GM10248 (cell line): Measurements from ENCODE around the gene TBC1D17.

Experiments
- CTCF ChIA-PET: fragments of 300-600 bp; sonication (Branson Sonifier 250); formaldehyde crosslinking; extraction: SDS; loops from one replicate; lab custom pipeline; 2021; ENCODE audit warnings: antibody characterized with exemption; lab: Yijun Ruan, JAX
- POLR2A ChIA-PET: fragments of 350-650 bp; sonication (Branson Sonifier 250); formaldehyde crosslinking; extraction: SDS; loops from one replicate; lab custom pipeline; 2020; ENCODE audit warnings: antibody characterized with exemption; lab: Yijun Ruan, JAX
- DNase-seq: peaks from one replicate; pipeline ENCODE4 v3.0.0; 2012; ENCODE audit errors: extremely low spot score
- CTCF ChIP-seq: IDR thresholded peaks from 2 replicates; pipeline ENCODE4 v1.5.1; 2012; ENCODE audit warnings: mild to moderate bottlenecking, low read depth; ENCODE audit errors: extremely low read depth, missing control alignments, control extremely low read depth

TBC1D17 gene

GRCh38 chr19:49870309-49870901 lies 7.1 kb upstream of the TBC1D17 start:
- CTCF ChIA-PET = interaction anchor here (1.5 kb wide), 1 partner anchor 16 kb away, joined by 4 read pairs; no protein-coding TSS in a partner anchor

GRCh38 chr19:49871349-49871985 lies 6.0 kb upstream of the TBC1D17 start:
- no peak for DNase-seq
- ChIA-PET CTCF (interaction anchor here (1.5 kb wide), 1 partner anchor 17 kb away, joined by 4 read pairs; no protein-coding TSS in a partner anchor), POLR2A (interaction anchor here (0.5 to 0.6 kb wide), 2 partner anchors 21 to 173 kb away, joined by 6 to 8 read pairs; no protein-coding TSS in a partner anchor)
- no peak for TF ChIP-seq CTCF

More at GRCh38 chr19:49870309-49870901, 7.1 kb upstream of the TBC1D17 start:
- DNase-seq = no peak
- POLR2A ChIA-PET = no interaction called here
- no peak for TF ChIP-seq CTCF

- ChIA-PET POLR2A (interaction anchor here (0.6 kb wide), 1 partner anchor 22 kb away, joined by 8 read pairs; no protein-coding TSS in a partner anchor), CTCF (no interaction called here)
- DNase-seq = no peak
- no peak for TF ChIP-seq CTCF
These were observed 5.0 kb upstream of the TBC1D17 start for GRCh38 chr19:49872245-49873128.

- CTCF ChIA-PET = no interaction called here
- POLR2A ChIA-PET = no interaction called here
These were observed 4.4 kb upstream of the TBC1D17 start for GRCh38 chr19:49873129-49873521.

GRCh38 chr19:49873834-49874233 lies 3.7 kb upstream of the TBC1D17 start:
- ChIA-PET CTCF (no interaction called here), POLR2A (no interaction called here)
- TF ChIP-seq CTCF = no peak
- DNase-seq = no peak

More at GRCh38 chr19:49873129-49873521, 4.4 kb upstream of the TBC1D17 start:
- no peak for TF ChIP-seq CTCF
- DNase-seq = no peak

- no peak for DNase-seq
- ChIA-PET POLR2A (no interaction called here), CTCF (no interaction called here)
- no peak for TF ChIP-seq CTCF
These were observed 2.9 kb upstream of the TBC1D17 start for GRCh38 chr19:49874503-49875157.
